ENCODE data around the gene UBR3.
A peak's percentile ranks its signal among the peaks of the same experiment; 100 is the strongest.
"Not testable (repeated sequence)": the region's sequence is repeated elsewhere in the genome, so short reads cannot be mapped to it uniquely, and the experiment has no call there.

The UBR3 gene

GRCh38 chr2:169867579-169867978 lies 40.3 kb downstream of the UBR3 start:
- POLR2A ChIA-PET (ENCODE audit: low non-redundant PET), result no interaction called here
- no peak overlapping the region for H3K27ac ChIP-seq
- TF ChIP-seq, protein P1, sequence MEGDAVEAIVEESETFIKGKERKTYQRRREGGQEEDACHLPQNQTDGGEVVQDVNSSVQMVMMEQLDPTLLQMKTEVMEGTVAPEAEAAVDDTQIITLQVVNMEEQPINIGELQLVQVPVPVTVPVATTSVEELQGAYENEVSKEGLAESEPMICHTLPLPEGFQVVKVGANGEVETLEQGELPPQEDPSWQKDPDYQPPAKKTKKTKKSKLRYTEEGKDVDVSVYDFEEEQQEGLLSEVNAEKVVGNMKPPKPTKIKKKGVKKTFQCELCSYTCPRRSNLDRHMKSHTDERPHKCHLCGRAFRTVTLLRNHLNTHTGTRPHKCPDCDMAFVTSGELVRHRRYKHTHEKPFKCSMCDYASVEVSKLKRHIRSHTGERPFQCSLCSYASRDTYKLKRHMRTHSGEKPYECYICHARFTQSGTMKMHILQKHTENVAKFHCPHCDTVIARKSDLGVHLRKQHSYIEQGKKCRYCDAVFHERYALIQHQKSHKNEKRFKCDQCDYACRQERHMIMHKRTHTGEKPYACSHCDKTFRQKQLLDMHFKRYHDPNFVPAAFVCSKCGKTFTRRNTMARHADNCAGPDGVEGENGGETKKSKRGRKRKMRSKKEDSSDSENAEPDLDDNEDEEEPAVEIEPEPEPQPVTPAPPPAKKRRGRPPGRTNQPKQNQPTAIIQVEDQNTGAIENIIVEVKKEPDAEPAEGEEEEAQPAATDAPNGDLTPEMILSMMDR (conservative IDR thresholded peaks at IDR 0.05; ENCODE audit: low read depth), result no peak
- DNase-seq (ENCODE audit: low spot score), result no peak
- CTCF ChIA-PET, result no interaction called here

DNA sequence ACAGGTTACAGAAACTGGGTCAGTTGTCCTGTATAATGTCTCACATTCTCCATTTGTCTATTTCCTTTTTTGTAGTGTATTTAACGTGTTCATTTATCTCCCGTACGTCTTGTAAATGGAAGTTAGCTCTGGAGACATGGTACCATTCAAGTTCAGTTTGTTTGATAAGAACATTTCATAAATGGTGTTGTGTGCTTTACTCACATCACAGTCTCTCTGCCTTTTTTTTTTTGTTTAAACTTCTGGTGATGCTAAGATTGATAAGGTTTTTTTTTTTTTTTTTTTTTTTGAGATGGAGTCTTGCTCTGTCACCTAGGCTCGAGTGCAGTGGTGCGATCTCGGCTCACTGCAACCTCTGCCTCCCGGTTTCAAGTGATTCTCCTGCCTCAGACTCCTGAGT lies 41.7 kb downstream of the UBR3 start:
- TF ChIP-seq, protein P1 (conservative IDR thresholded peaks at IDR 0.05; ENCODE audit: low read depth), result no peak
- ChIA-PET CTCF (interaction anchor here (0.6 kb wide), 1 partner anchor 296 kb away, joined by 3 read pairs; no protein-coding TSS in a partner anchor), POLR2A (ENCODE audit: low non-redundant PET) (no interaction called here)
- H3K27ac ChIP-seq, result no peak overlapping the region
- DNase-seq (ENCODE audit: low spot score), result no peak

DNA sequence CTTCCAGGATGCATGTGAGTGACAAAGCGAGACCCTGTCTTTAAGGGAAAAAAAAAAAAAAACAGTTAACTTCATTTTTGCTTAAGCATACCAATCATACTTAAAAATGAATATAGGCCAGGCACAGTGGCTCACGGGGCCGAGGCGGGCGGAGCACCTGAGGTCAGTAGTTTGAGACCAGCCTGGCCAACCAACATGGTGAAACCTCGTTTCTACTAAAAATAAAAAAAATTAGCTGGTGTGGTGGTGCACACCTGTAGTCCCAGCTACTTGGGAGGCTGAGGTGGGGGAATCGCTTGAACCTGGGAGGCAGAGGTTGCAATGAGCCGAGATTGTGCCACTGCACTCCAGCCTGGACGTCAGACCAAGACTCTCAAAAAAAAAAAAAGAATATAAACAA lies 44.1 kb downstream of the UBR3 start:
- CTCF ChIA-PET; H3K27ac ChIP-seq; POLR2A ChIA-PET (ENCODE audit: low non-redundant PET); DNase-seq (ENCODE audit: low spot score): not testable (repeated sequence)

DNA sequence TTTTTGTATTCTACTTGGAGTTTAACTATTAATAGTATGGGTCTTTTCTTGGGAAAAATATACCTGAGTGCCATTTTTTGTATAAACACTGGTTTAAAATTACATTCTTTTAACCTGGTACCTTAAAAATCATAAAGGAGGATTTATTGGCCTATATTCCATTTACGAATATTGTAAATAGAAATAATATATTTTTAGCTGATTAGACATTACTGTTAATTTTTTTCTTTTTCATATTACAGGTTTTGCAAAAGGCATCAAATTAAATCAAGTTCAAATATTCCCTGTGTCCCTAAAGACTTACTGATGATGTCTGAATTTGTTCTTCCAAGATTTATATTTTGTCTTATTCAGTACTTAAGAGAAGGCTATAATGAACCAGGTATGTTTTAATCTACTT lies 44.7 kb downstream of the UBR3 start:
- ChIA-PET POLR2A (ENCODE audit: low non-redundant PET) (no interaction called here), CTCF (interaction anchor here (0.6 kb wide), 1 partner anchor 1269 kb away, joined by 3 read pairs; no protein-coding TSS in a partner anchor)
- TF ChIP-seq, protein P1 (conservative IDR thresholded peaks at IDR 0.05; ENCODE audit: low read depth), result no peak
- DNase-seq (ENCODE audit: low spot score), result no peak
- no peak overlapping the region for H3K27ac ChIP-seq

GRCh38 chr2:169877398-169877797 lies 50.1 kb downstream of the UBR3 start:
- DNase-seq (ENCODE audit: low spot score), result peak; percentile 7
- H3K27ac ChIP-seq, result no peak overlapping the region
- TF ChIP-seq, protein P1 (conservative IDR thresholded peaks at IDR 0.05; ENCODE audit: low read depth), result peak; percentile 35
- ChIA-PET POLR2A (ENCODE audit: low non-redundant PET) (interaction anchor here (1.0 kb wide), 1 partner anchor 50 kb away, joined by 4 read pairs; the partner anchor contains the start of gene UBR3), CTCF (no interaction called here)

- no peak overlapping the region for H3K27ac ChIP-seq
- CTCF ChIA-PET, result interaction anchor here (0.6 to 0.7 kb wide), 2 partner anchors 9 to 60 kb away, joined by 4 to 5 read pairs; no protein-coding TSS in a partner anchor
- TF ChIP-seq, protein P1 (conservative IDR thresholded peaks at IDR 0.05; ENCODE audit: low read depth), result no peak
- DNase-seq (ENCODE audit: low spot score), result no peak
- POLR2A ChIA-PET (ENCODE audit: low non-redundant PET), result no interaction called here
Measured at GRCh38 chr2:169887120-169887519, 59.9 kb downstream of the UBR3 start.

DNA sequence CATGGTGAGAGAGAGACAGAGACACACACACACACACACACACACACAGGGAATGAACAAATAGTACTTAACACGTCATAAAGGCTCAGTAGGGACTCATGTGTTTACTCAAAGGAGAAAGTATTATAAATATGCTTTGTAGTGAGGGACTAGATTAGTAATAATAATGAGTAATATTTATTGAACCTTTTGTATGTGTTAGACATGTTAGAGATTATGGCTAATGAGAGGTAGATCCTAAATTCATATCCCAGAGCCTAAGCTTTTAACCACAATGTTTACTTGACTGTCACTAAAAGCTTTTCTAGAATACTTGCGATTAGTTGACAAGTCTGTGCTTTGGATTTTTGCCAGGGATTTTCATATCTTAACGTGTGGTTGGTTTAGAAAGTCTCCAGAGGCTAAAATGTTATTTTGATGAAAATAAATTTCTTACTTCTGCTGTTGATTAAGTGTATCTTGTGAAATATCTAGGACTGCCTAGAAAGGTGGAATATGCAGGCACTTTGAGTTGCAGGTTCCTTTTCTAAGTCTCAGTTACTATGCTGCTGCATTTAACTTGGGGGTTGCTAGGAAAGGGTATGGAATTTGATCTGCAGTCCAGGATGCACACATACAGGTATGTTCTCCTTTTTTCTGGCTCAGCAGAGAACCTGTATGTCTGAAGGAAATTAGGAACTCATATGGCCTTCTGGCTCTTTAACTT lies 64.5 kb downstream of the UBR3 start:
- CTCF ChIA-PET, result no interaction called here
- DNase-seq (ENCODE audit: low spot score), result peak; percentile 4
- POLR2A ChIA-PET (ENCODE audit: low non-redundant PET), result no interaction called here
- TF ChIP-seq, protein P1 (conservative IDR thresholded peaks at IDR 0.05; ENCODE audit: low read depth), result no peak
- no peak overlapping the region for H3K27ac ChIP-seq
